HK-2 (cell line): Measurements from ENCODE around the gene PFKM.
"Not testable (repeated sequence)": the region's sequence is repeated elsewhere in the genome, so short reads cannot be mapped to it uniquely, and the experiment has no call there.

ENCODE experiments used
- DNase-seq: peaks from one replicate; pipeline ENCODE4 v3.0.0-alpha.2; 2018; ENCODE audit not compliant: unreplicated experiment

Gene PFKM

GRCh38 chr12:48111312-48111693 is 7.9 kb upstream of the PFKM start:
- not testable (repeated sequence) for DNase-seq

GRCh38 chr12:48115957-48116356 is 3.2 kb upstream of the PFKM start:
- DNase-seq, result no peak

GRCh38 chr12:48118284-48118871 is 786 bp upstream of the PFKM start:
- no peak for DNase-seq

GRCh38 chr12:48119834-48120195 is 651 bp downstream of the PFKM start:
- DNase-seq, result no peak

GRCh38 chr12:48121522-48121921 is 2.4 kb downstream of the PFKM start:
- DNase-seq, result no peak

GRCh38 chr12:48122065-48122834 is 3.1 kb downstream of the PFKM start:
- DNase-seq, result no peak

GRCh38 chr12:48123169-48123568 is 4.0 kb downstream of the PFKM start:
- no peak for DNase-seq

GRCh38 chr12:48125542-48125941 is 6.4 kb downstream of the PFKM start:
- not testable (repeated sequence) for DNase-seq

GRCh38 chr12:48125985-48126384 is 6.8 kb downstream of the PFKM start:
- DNase-seq, result no peak

GRCh38 chr12:48126953-48127630 is 7.9 kb downstream of the PFKM start:
- DNase-seq, result no peak

GRCh38 chr12:48128800-48129199 is 9.6 kb downstream of the PFKM start:
- DNase-seq, result no peak

- DNase-seq, result no peak
Measured at GRCh38 chr12:48129376-48129775, 10.2 kb downstream of the PFKM start.

- no peak for DNase-seq
Measured at GRCh38 chr12:48131517-48131916, 12.4 kb downstream of the PFKM start.

GRCh38 chr12:48132826-48133225 is 13.7 kb downstream of the PFKM start:
- no peak for DNase-seq

- no peak for DNase-seq
Measured at GRCh38 chr12:48135027-48135426, 15.9 kb downstream of the PFKM start.

- DNase-seq, result no peak
Measured at GRCh38 chr12:48142818-48143674, 23.9 kb downstream of the PFKM start.

GRCh38 chr12:48143898-48144297 is 24.7 kb downstream of the PFKM start:
- no peak for DNase-seq

- no peak for DNase-seq
Measured at GRCh38 chr12:48145981-48146380, 26.8 kb downstream of the PFKM start.

- no peak for DNase-seq
Measured at GRCh38 chr12:48151103-48151771, 32.1 kb downstream of the PFKM start.

GRCh38 chr12:48155786-48156185 is 36.6 kb downstream of the PFKM start:
- not testable (repeated sequence) for DNase-seq

GRCh38 chr12:48156652-48157017 is 37.5 kb downstream of the PFKM start:
- DNase-seq, result no peak
